ENCODE measurements around the gene FOXN3.

DNA sequence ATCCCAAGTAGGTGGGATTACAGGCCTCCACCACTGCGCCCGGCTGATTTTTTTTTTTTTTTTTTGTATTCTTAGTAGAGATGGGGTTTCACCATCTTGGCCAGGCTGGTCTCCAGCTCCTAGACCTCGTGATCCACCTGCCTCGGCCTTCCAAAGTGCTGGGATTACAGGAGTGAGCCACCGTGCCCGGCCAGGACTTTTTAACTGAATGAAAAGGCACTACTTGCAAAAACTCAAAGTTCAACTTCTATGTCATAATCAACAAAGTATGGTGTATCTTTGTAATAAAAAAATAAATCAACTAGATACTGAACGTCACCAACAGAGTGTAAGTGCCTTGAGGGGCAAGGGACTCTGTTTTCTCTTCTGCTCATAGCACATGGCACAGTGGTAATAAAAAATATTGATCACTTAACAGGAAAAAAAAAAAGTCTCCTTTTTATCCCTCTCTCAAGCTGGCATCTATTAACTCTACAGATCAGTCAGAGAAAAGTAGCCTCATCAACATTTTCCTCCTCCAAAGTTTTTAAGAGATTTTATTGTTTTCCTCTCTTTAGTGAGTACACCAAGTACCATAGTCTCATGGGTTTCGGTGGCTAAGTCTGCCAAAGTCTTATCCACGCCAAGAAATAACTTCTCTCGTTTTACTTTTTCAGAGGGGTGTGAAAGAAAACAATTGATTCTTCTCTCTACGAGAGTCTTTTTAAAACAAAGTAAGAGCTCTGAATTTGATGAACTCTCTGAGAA is 10.6 kb upstream of the FOXN3 start:
- TF ChIP-seq ZNF274 (IDR thresholded peaks at IDR 0.05; ENCODE audit: low read depth, low read length): no peak
- no peak for TF ChIP-seq YY1 (IDR thresholded peaks at IDR 0.05; ENCODE audit: insufficient read depth, insufficient read length)
- TF ChIP-seq SUZ12 (IDR thresholded peaks at IDR 0.05; ENCODE audit: extremely low read depth, insufficient read depth, insufficient read length): no peak

Data from NT2/D1 (cell line).